ENCODE data around the gene EFCAB11. TPM values are rescaled to one million over a fixed set of nuclear protein-coding genes. Genes with fewer than 3 reads are reported as not detected.
A peak's percentile ranks its signal among the peaks of the same experiment; 100 is the strongest.

EFCAB11 gene
- total RNA-seq, 1 experiment from 2014 or later = 36.2 TPM

- no peaks in the 10 kb centered on the region for H3K27me3 Mint-ChIP-seq (ENCODE audit: insufficient read depth, unreplicated experiment)
- no peaks in the 10 kb centered on the region for H3K9me3 Mint-ChIP-seq (ENCODE audit: unreplicated experiment)
- no peak overlapping the region for H3K4me3 ChIP-seq (ENCODE audit: low read depth, low read length)
- H3K4me1 Mint-ChIP-seq (ENCODE audit: low read depth, unreplicated experiment) = no peaks in the 10 kb centered on the region
- no peak overlapping the region for H3K27ac Mint-ChIP-seq (ENCODE audit: unreplicated experiment)
- no peaks in the 10 kb centered on the region for H3K27me3 ChIP-seq (replicated peaks; ENCODE audit: control insufficient read depth, insufficient read depth, low read length)
- H3K36me3 ChIP-seq (ENCODE audit: control insufficient read depth, insufficient read depth, low read length) = no peaks in the 10 kb centered on the region
- H3K4me3 Mint-ChIP-seq (ENCODE audit: unreplicated experiment) = no peak overlapping the region
- ChIA-PET POLR2A (no interaction called here), CTCF (no interaction called here)
- no TSS peak for BruUV-seq (replicated peaks)
- intact Hi-C loops (cut with micrococcal nuclease; ENCODE audit: unreplicated experiment) = no loop called here
- no peaks in the 10 kb centered on the region for H3K9me3 ChIP-seq
- H3K4me1 ChIP-seq = peaks cover 20% of the 10 kb centered on the region
- no peak for DNase-seq
- H3K36me3 Mint-ChIP-seq (ENCODE audit: insufficient read depth, unreplicated experiment) = no peaks in the 10 kb centered on the region
- TF ChIP-seq CTCF (IDR thresholded peaks at IDR 0.05; ENCODE audit: insufficient read depth in 1 of 2, low read depth in 1 of 2, low read length in 1 of 2, severe bottlenecking in 1 of 2, unreplicated experiment in 1 of 2) = no peak
Measured at GRCh38 chr14:89750281-89750755, 204.2 kb downstream of the EFCAB11 start.

GRCh38 chr14:89748004-89748403, 206.5 kb downstream of the EFCAB11 start:
- intact Hi-C loops (cut with micrococcal nuclease; ENCODE audit: unreplicated experiment) = no loop called here
- DNase-seq = no peak
- no peak for TF ChIP-seq CTCF (IDR thresholded peaks at IDR 0.05; ENCODE audit: insufficient read depth in 1 of 2, low read depth in 1 of 2, low read length in 1 of 2, severe bottlenecking in 1 of 2, unreplicated experiment in 1 of 2)
- H3K4me3 ChIP-seq (ENCODE audit: low read depth, low read length) = no peak overlapping the region
- H3K4me1 Mint-ChIP-seq (ENCODE audit: low read depth, unreplicated experiment) = no peaks in the 10 kb centered on the region
- H3K9me3 Mint-ChIP-seq (ENCODE audit: unreplicated experiment) = no peaks in the 10 kb centered on the region
- H3K4me1 ChIP-seq = peaks cover 20% of the 10 kb centered on the region
- no peaks in the 10 kb centered on the region for H3K27me3 Mint-ChIP-seq (ENCODE audit: insufficient read depth, unreplicated experiment)
- no peaks in the 10 kb centered on the region for H3K36me3 ChIP-seq (ENCODE audit: control insufficient read depth, insufficient read depth, low read length)
- no peaks in the 10 kb centered on the region for H3K9me3 ChIP-seq
- POLR2A ChIA-PET = no interaction called here
- CTCF ChIA-PET = no interaction called here
- no peak overlapping the region for H3K27ac Mint-ChIP-seq (ENCODE audit: unreplicated experiment)
- H3K27me3 ChIP-seq (replicated peaks; ENCODE audit: control insufficient read depth, insufficient read depth, low read length) = no peaks in the 10 kb centered on the region
- H3K36me3 Mint-ChIP-seq (ENCODE audit: insufficient read depth, unreplicated experiment) = no peaks in the 10 kb centered on the region
- H3K4me3 Mint-ChIP-seq (ENCODE audit: unreplicated experiment) = no peak overlapping the region
- BruUV-seq (replicated peaks) = no TSS peak

- Mint-ChIP-seq H3K4me3 (ENCODE audit: unreplicated experiment) (no peak overlapping the region), H3K4me1 (ENCODE audit: low read depth, unreplicated experiment) (no peaks in the 10 kb centered on the region), H3K27me3 (ENCODE audit: insufficient read depth, unreplicated experiment) (no peaks in the 10 kb centered on the region), H3K36me3 (ENCODE audit: insufficient read depth, unreplicated experiment) (no peaks in the 10 kb centered on the region), H3K9me3 (ENCODE audit: unreplicated experiment) (no peaks in the 10 kb centered on the region), H3K27ac (ENCODE audit: unreplicated experiment) (no peak overlapping the region)
- intact Hi-C loops (cut with micrococcal nuclease; ENCODE audit: unreplicated experiment) = no loop called here
- ChIA-PET POLR2A (no interaction called here), CTCF (no interaction called here)
- H3K4me3 ChIP-seq (ENCODE audit: low read depth, low read length) = no peak overlapping the region
- H3K9me3 ChIP-seq = no peaks in the 10 kb centered on the region; the same call in 1 of the 2 replicates
- TF ChIP-seq CTCF (IDR thresholded peaks at IDR 0.05; ENCODE audit: insufficient read depth in 1 of 2, low read depth in 1 of 2, low read length in 1 of 2, severe bottlenecking in 1 of 2, unreplicated experiment in 1 of 2) = no peak
- no peaks in the 10 kb centered on the region for H3K36me3 ChIP-seq (ENCODE audit: control insufficient read depth, insufficient read depth, low read length)
- peak in 1 of 2 experiments; percentile 31 for DNase-seq
- no peaks in the 10 kb centered on the region for H3K27me3 ChIP-seq (replicated peaks; ENCODE audit: control insufficient read depth, insufficient read depth, low read length)
- H3K4me1 ChIP-seq = peaks cover 20% of the 10 kb centered on the region
- no TSS peak for BruUV-seq (replicated peaks)
Measured at GRCh38 chr14:89747126-89747525, 207.4 kb downstream of the EFCAB11 start.
